A549 treated with Mapracorat at 1 μM for 4 hours (cell line): ENCODE measurements around the gene RBBP7. TPM values are rescaled to one million over a fixed set of nuclear protein-coding genes. Genes with fewer than 3 reads are reported as not detected.

Source experiments
- total RNA-seq: library from RNA; stranded (reverse); fragments of 200-300 nt; extraction: Qiagen RNA extraction; gene quantifications from 5 replicates; pipeline ENCODE4 v1.2.3, GENCODE V29; 2022

The RBBP7 gene
- total RNA-seq = 162 to 187 TPM (median 166 TPM) in 5 replicates

GRCh38 chrX:16870095-16870861, at the start of gene RBBP7:
Gene RBBP7 (minus strand): TSS chrX:16870362. CDS start chrX:16870053, 309 bp downstream.

Other genes starting within 250 kb of the RBBP7 start
- not detected in 5 replicates for gene S100G, start 220.2 kb downstream of the RBBP7 start, total RNA-seq
- 9.0 to 11.1 TPM (median 9.9 TPM) in 5 replicates for gene CTPS2, start 157.7 kb downstream of the RBBP7 start, total RNA-seq
- gene SYAP1, start 150.8 kb downstream of the RBBP7 start, total RNA-seq = 19.7 to 23.9 TPM (median 21.6 TPM) in 5 replicates
- gene TXLNG, start 83.9 kb downstream of the RBBP7 start, total RNA-seq = 12.3 to 15.4 TPM (median 14.7 TPM) in 5 replicates
- 0.72 to 1.9 TPM (median 1.3 TPM) in 5 replicates for gene REPS2, start 76.3 kb upstream of the RBBP7 start, total RNA-seq